Body of pancreas (tissue), 4 donors: ENCODE data around the gene ZNF613. TPM values are rescaled to one million over a fixed set of nuclear protein-coding genes. Genes with fewer than 3 reads are reported as not detected.
"Not testable (repeated sequence)": the region's sequence is repeated elsewhere in the genome, so short reads cannot be mapped to it uniquely, and the experiment has no call there.

Experiments used
- ATAC-seq: fragments of 150-250 bp; one replicate; pipeline ENCODE4 v1.9.1; 2016
- DNase-seq, 4 donors: peaks; one replicate each; pipeline ENCODE4 v3.0.0-alpha.2; 2019
- H3K27ac ChIP-seq, 4 donors: fragments of 200-600 bp; sonication (generic); 1 replicate in 3 of 4; 2 replicates in 1 of 4; pipeline versions ENCODE4 v1.5.1 to v1.6.1; 2016 to 2019; ENCODE audit warnings: mild to moderate bottlenecking in 1 of 4, mixed read lengths in 1 of 4, moderate library complexity in 1 of 4
- H3K27me3 ChIP-seq, 2 donors: fragments of 200-600 bp; sonication (generic); one replicate each; pipeline ENCODE4 v1.6.0; 2016; ENCODE audit warnings: mild to moderate bottlenecking in 1 of 2
- H3K36me3 ChIP-seq, 2 donors: fragments of 200-600 bp; sonication (generic); replicated peaks in 1 of 2; 2 replicates each; pipeline ENCODE4 v1.5.1; 2016; ENCODE audit warnings: low read depth in 2 of 2; ENCODE audit not compliant: insufficient read depth in 1 of 2
- H3K4me1 ChIP-seq: fragments of 200-600 bp; sonication (generic); one replicate; pipeline ENCODE4 v1.6.0; 2016
- H3K4me3 ChIP-seq, 2 donors: fragments of 200-600 bp; sonication (generic); 1 replicate in 1 of 2; 2 replicates in 1 of 2; pipeline ENCODE4 v1.5.1; 2016 to 2019
- H3K9me3 ChIP-seq, 3 donors: fragments of 200-600 bp; sonication (generic); 1 replicate in 2 of 3; 2 replicates in 1 of 3; pipeline ENCODE4 v1.5.1; 2016
- POLR2A ChIP-seq, 3 donors: fragments of 450-650 bp; IDR thresholded peaks; one replicate each; pipeline ENCODE4 v1.6.1; 2016; ENCODE audit warnings: antibody characterized with exemption in 3 of 3, mild to moderate bottlenecking in 2 of 3
- WGBS, 2 donors: methylation state at CpG; one replicate each; pipeline ENCODE4 v1.1.5; 2017; 5-methylcytosine and 5-hydroxymethylcytosine counted together
- intact Hi-C: fragments of 100-400 bp; cut with DNase I; formaldehyde crosslinking; loops from one replicate; pipeline ENCODE4 v1.15.1; 2023
- total RNA-seq, 2 donors: library from RNA; depleted of rRNA; stranded (reverse); fragments of >200 nt; gene quantifications; one replicate each; pipeline ENCODE4 v1.1.0, GENCODE V29; 2016
- TF ChIP-seq, protein P1 (sequence below), 7 experiments: fragments of 450-650 bp in 4 of 7; fragments of 200-600 bp in 3 of 7; sonication (generic) in 3 of 7; IDR thresholded peaks; one replicate each; pipeline ENCODE4 v1.5.1; 2016 to 2019; ENCODE audit warnings: antibody characterized with exemption in 7 of 7

ZNF613 gene
- total RNA-seq, 2 donors from 2014 or later, result 2.3 to 10.5 TPM

DNA sequence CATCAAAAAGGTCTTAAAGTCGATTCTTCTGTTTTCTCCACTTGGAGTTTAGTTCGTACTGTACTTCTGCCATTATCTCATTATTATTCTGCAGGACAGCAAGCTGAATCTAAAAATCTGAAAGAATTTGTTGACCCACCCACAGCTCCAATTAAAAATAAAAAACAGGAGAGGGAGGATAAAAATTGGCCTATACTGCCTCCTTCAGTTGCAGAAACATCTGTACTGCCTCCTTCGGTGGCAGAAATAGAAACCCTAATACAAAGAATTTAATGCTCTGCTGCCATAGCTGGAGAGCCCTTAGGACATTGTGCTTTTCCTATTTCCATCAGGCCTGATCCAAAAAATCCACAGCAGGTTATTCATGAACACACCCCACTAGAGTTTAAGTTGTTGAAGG is 49.6 kb downstream of the ZNF613 start:
- H3K9me3 ChIP-seq, result peaks cover 0 to 90% (median 0%) of the 10 kb centered on the region in 3 donors
- H3K4me1 ChIP-seq, result no peaks in the 10 kb centered on the region
- TF ChIP-seq POLR2A (IDR thresholded peaks at IDR 0.05), result no peak
- TF ChIP-seq, protein P1, sequence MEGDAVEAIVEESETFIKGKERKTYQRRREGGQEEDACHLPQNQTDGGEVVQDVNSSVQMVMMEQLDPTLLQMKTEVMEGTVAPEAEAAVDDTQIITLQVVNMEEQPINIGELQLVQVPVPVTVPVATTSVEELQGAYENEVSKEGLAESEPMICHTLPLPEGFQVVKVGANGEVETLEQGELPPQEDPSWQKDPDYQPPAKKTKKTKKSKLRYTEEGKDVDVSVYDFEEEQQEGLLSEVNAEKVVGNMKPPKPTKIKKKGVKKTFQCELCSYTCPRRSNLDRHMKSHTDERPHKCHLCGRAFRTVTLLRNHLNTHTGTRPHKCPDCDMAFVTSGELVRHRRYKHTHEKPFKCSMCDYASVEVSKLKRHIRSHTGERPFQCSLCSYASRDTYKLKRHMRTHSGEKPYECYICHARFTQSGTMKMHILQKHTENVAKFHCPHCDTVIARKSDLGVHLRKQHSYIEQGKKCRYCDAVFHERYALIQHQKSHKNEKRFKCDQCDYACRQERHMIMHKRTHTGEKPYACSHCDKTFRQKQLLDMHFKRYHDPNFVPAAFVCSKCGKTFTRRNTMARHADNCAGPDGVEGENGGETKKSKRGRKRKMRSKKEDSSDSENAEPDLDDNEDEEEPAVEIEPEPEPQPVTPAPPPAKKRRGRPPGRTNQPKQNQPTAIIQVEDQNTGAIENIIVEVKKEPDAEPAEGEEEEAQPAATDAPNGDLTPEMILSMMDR (IDR thresholded peaks at IDR 0.05), result no peak
- H3K36me3 ChIP-seq, result peaks cover 14 to 26% of the 10 kb centered on the region in 2 donors
- WGBS, 2 donors, result 86 to 88% methylated on average over 3 of the region's 3 CpGs
- ATAC-seq (no peak), DNase-seq (no peak)
- intact Hi-C loops, result no loop called here
- no peaks in the 10 kb centered on the region for H3K27me3 ChIP-seq
- H3K4me3 ChIP-seq, result no peak overlapping the region
- no peak overlapping the region for H3K27ac ChIP-seq

DNA sequence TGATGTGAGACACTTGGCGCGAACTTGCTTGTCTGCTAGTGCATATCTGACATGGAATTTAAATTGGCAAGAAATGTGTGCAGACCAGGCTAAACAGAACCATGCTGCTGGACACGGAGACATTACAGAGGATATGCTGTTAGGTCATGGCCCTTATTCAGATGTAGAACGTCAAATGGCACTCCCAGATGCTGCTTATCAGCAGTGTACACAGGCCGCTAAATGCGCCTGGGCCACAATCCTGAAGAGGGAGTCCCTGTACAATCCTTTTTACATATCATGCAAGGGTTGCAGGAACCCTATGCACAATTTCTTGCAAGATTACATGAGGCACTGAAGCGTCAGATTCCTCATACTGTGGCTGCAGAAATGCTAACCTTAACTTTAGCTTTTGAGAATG is 50.1 kb downstream of the ZNF613 start:
- TF ChIP-seq, protein P1 (IDR thresholded peaks at IDR 0.05), result no peak
- TF ChIP-seq POLR2A (IDR thresholded peaks at IDR 0.05), result no peak
- no peaks in the 10 kb centered on the region for H3K27me3 ChIP-seq
- ATAC-seq, result no peak
- no peak overlapping the region for H3K27ac ChIP-seq
- no peak overlapping the region for H3K4me3 ChIP-seq
- peaks cover 0 to 86% (median 0%) of the 10 kb centered on the region in 3 donors for H3K9me3 ChIP-seq
- intact Hi-C loops, result no loop called here
- H3K36me3 ChIP-seq, result peaks cover 13 to 22% of the 10 kb centered on the region in 2 donors
- WGBS, 2 donors, result 85 to 92% methylated on average over 7 of the region's 7 CpGs
- no peaks in the 10 kb centered on the region for H3K4me1 ChIP-seq
- DNase-seq, result no peak

DNA sequence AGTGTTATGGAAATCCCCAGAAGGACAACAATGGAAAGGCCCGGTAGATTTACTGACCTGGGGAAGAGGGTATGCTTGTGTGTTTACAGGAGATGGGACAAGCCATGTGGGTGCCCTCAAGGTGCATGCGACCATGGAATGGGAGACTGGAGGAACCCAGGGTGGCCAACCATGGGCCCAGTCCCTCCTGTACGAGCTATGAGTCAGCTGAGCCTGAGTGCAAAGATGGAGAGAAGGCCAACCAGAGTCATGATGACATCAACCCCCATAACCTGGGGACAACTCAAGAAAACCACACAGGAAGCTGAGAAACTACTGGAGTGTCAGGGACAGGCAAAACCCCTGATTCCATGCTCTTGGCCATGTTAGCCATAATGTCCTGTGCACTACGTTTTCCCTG is 51.6 kb downstream of the ZNF613 start:
- no peaks in the 10 kb centered on the region for H3K4me1 ChIP-seq
- H3K36me3 ChIP-seq, result peaks cover 2 to 6% of the 10 kb centered on the region in 2 donors
- no peaks in the 10 kb centered on the region for H3K27me3 ChIP-seq
- H3K9me3 ChIP-seq, result peaks cover 0 to 74% (median 0%) of the 10 kb centered on the region in 3 donors
- no peak overlapping the region for H3K27ac ChIP-seq
- no peak overlapping the region for H3K4me3 ChIP-seq
- ATAC-seq (no peak), DNase-seq (no peak)
- 92 to 100% methylated on average over 4 of the region's 4 CpGs for WGBS, 2 donors
- intact Hi-C loops, result no loop called here
- TF ChIP-seq, protein P1 (IDR thresholded peaks at IDR 0.05), result no peak
- TF ChIP-seq POLR2A (IDR thresholded peaks at IDR 0.05), result no peak

DNA sequence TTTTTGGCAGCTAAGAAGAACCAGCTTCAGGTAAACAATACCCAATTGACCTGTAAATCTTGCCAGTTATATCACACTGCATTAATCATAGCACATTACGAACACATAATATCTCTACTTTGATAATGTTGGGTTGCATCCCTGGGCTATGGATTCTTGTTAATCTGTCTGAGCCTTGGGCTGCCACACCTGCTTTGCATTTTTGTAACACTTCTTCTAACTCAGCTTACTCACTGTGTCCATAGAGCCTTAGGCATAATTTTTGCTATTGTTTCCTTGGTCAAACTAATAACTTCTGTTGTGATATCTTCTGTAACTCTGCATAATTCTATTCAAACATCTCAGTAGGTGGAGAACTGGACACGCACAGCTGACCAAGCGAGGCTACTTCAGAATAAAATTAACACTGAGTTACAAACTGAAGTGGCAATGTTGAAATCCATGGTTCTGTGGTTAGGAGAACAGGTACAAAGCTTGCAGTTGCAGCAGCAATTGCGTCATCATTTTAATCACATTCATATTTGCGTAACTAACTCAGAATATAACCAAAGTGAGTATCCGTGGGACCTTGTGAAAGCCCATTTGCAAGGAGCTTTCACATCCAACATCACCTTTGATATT is 53.0 kb downstream of the ZNF613 start:
- Histone ChIP-seq H3K27ac (no peak overlapping the region), H3K36me3 (no peaks in the 10 kb centered on the region), H3K9me3 (peaks cover 0 to 61% (median 0%) of the 10 kb centered on the region in 3 donors), H3K27me3 (no peaks in the 10 kb centered on the region), H3K4me3 (no peak overlapping the region), H3K4me1 (peaks cover 2% of the 10 kb centered on the region)
- intact Hi-C loops, result no loop called here
- no peak for DNase-seq
- ATAC-seq, result no peak
- no peak for TF ChIP-seq POLR2A (IDR thresholded peaks at IDR 0.05)
- TF ChIP-seq, protein P1 (IDR thresholded peaks at IDR 0.05), result no peak
- 90 to 98% methylated on average over 6 of the region's 6 CpGs for WGBS, 2 donors

DNA sequence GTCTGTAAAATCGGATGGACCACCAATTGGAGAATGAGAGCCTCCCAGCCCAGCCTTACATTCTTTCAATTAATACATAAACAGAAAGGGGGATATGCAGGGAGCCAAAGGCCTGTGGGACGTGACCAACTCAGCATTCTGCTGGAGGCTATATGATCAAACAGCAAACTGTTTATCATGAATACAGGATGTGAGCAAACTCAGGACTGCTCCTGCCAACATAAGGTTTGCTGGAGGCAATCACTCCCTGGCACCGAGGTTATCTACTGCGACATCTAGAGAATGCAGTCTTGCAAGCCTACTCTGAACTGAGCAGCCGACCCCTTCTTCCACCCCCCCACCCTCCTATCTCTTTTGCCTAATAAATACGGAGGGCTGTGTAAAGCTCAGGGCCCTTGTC is 53.7 kb downstream of the ZNF613 start:
- H3K27me3 ChIP-seq, H3K4me3 ChIP-seq, H3K36me3 ChIP-seq, intact Hi-C loops, H3K27ac ChIP-seq, DNase-seq, ATAC-seq, H3K4me1 ChIP-seq: not testable (repeated sequence)
- 88 to 98% methylated on average over 6 of the region's 6 CpGs for WGBS, 2 donors
- peaks cover 0 to 58% (median 0%) of the 10 kb centered on the region in 3 donors for H3K9me3 ChIP-seq
